LoVo (cell line): ENCODE data around the gene FAM170B.

Experiments
- DNase-seq: peaks from one replicate; pipeline ENCODE4 v3.0.0-alpha.2; 2016; ENCODE audit warnings: low spot score

FAM170B gene

GRCh38 chr10:49168831-49169500 lies 35.1 kb upstream of the FAM170B start:
- no peak for DNase-seq

- DNase-seq = no peak
Observed at GRCh38 chr10:49168171-49168540, 34.3 kb upstream of the FAM170B start.

GRCh38 chr10:49167425-49168170 lies 33.8 kb upstream of the FAM170B start:
- no peak for DNase-seq

DNA sequence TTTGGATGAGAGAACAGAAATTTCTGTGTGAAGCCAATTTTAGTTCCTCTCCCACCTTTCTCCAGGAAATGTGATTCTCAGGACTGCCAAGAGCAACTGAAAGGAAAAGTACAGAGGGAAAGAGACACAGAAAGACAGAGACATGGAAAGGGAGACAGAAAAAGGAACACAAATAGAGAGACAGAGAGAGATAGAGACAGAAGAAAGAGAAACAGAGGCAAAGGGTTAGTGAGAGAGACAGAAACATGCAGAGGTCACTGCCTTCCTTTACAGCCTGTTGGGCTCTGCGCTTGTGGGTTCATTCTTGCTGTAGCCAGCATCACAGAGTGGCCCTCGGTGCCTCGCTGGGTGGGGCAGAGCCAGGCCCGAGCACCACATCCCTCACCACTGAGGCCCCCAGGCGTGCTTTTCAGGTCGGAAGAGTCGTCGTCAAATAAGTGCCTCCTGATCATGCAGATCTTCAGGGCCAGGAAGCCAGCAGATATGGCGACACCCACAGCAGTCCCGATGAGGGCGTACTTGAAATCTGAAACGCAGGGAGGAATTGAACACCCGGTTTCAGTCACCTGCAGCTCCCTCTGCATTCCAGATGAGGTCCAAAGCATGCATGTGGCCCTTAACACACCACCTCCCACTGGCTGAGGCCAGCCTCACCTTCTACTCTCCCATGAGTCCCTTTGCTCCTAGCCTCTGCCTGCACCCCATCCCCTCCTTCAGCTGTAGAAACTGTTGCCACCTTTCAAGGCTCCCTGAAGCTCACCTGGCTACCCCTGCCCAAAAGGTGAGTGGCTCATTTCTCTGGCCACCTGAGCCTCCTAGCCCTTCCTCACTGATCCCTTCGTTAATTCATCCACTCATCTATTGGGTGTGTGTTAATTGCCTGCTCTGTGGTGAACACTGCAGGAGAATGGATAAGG lies 32.9 kb upstream of the FAM170B start:
- no peak for DNase-seq

GRCh38 chr10:49165821-49166483 lies 32.1 kb upstream of the FAM170B start:
- no peak for DNase-seq

DNA sequence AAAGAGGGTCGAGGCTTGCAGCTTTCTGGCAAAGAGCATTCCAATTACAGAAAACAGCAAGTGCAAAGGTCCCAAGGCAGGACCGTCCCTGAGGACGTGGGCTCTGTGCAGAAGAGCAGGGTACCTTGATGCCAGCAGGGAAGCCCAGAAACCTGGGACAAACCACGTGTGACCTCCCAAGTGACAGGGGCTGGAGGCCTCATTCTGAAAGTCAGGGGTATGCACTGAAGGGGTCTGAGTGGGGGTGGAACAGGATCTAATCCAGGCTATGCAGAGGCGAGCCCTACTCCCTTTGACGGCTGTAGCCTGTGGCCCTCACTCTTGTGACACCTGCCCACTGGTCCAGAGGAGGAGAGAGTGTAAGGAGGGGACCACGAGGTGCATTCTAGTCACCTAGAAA lies 31.4 kb upstream of the FAM170B start:
- no peak for DNase-seq

DNA sequence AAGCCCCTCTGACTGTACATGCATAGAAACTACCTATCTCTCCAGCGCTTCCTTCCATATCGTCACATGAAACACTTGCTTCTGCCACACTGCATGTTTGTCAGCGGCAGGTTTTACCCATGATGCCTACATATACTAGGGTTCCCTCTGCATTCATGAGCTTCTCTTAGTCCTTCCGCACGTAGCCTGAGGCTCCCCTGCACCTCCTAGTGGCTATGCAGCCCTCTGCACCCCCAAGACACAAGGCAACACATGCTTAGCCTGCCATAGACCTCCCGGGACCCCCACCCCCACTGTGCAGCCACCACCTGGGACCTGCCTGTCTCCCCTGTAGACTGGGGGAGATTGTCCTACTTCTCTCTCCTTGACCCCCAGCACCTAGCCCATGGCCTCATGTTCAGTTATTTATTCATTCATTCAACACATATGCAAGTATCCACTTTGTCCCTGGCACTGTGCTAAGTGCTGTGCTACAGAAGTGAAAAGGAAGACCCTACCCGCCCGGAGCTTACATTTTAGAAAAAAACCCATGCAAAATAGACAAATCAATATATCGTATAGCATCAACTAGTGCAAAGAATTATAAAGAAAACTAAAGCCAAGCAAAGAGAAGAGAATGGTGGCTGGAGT lies 30.9 kb upstream of the FAM170B start:
- DNase-seq = no peak

- DNase-seq = no peak
Observed at GRCh38 chr10:49163741-49164140, 29.9 kb upstream of the FAM170B start.

DNA sequence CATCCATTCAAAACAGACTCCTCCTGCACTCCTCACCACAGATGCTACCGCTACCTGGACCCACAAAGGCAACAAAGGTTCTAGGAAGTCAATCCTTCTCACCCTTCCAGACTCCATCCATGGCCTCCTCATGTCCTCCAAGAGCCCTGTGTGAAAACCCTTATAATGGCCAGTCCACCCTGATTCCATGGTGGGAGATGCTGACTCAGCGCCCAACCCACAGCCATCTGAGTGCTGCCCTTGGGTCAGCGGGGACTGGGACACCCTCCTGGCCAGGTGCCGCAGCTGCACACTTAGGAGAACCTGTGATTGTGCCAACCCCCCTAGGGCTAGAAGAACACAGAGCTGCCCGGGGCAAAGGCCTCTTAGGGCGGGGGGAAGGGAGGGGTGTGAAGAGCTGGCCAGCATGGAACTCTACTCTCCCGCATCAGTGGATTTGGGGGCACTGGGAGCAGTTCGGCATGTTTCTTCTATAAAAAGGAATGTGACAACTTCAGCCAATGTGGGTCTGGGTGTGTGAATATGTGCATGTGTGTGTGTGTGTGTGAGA lies 29.0 kb upstream of the FAM170B start:
- no peak for DNase-seq

DNA sequence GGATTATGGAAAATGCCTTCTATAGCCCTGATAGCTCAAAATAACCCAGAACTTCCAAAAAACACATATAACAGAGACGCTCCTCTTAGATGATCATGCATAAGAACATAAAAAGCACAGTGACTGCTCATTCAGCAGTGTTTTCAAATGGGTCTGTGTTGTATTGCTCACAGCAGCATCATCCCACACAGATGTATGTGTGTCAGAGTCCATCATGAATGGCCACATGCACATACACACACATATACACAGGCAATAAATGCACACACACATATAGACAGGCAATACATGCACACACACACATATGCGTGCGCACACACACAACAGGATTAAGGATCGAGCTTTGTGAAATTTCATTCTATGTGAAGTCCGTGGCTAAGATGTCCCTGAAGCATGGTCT lies 28.2 kb upstream of the FAM170B start:
- no peak for DNase-seq

- DNase-seq = no peak
Observed at GRCh38 chr10:49161411-49161997, 27.7 kb upstream of the FAM170B start.

- DNase-seq = no peak
Observed at GRCh38 chr10:49160814-49161213, 27.0 kb upstream of the FAM170B start.

GRCh38 chr10:49160110-49160509 lies 26.3 kb upstream of the FAM170B start:
- no peak for DNase-seq

- DNase-seq = no peak
Observed at GRCh38 chr10:49158915-49159314, 25.1 kb upstream of the FAM170B start.

- no peak for DNase-seq
Observed at GRCh38 chr10:49158404-49158803, 24.6 kb upstream of the FAM170B start.

DNA sequence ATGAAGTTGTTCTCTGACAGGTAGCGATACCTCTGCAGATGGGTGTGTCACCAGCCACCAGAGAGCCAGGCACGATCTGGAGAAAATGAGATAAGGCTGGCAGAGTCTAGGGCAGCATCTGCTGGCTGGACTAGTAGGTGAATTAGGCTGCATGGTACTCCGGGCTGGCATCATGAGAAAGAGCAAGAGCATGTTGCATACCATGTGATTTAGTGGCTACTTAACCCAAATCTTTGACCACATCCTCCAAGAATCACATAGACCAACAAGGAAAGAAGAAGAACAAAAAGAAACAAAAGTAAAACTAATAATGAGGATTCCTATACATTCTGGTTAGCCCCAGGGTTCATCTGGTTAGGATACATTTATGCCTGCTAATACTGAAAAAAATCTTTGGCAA lies 23.4 kb upstream of the FAM170B start:
- DNase-seq = no peak

DNA sequence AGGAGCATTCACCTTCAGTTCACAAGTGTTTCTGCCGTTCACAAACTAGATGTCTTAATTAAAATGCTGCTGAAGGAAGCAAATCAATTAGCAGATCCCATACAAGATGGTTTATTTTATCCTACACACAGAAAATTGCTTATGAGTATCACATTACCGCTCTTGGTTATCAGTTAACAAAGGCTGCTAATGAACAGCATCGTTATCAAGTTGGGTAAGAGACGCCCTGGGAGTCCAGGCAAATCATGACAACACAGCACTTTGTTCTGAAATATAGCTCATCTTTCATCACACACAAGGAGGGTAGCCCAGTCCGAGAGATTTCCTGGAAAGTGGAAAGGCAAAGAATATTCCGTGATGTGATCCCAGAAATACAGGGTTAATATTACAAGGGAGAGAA lies 20.8 kb upstream of the FAM170B start:
- no peak for DNase-seq

GRCh38 chr10:49153971-49154370 lies 20.1 kb upstream of the FAM170B start:
- no peak for DNase-seq

DNA sequence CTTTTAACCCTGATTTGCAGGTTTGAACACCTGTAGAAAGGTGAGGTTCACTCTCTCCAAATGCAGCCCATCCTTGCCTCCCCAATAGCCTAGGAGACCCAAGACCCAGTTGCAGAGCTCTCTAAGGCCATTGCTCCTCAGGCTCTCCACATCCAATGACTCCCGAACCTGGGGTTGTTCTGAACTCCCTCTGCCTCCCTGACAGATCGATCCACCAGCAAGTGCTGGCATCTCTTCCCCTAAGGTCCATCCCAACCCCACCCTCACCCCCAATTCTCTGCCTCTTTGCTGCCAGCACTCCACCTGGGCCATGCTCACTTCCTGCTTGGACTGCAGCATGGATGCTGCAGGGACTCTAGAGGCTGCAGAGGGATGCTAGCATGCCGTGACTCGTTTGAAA lies 19.3 kb upstream of the FAM170B start:
- no peak for DNase-seq

- no peak for DNase-seq
Observed at GRCh38 chr10:49152663-49153062, 18.8 kb upstream of the FAM170B start.

- DNase-seq = no peak
Observed at GRCh38 chr10:49152037-49152436, 18.2 kb upstream of the FAM170B start.
